GM12878 (cell line): ENCODE measurements around the gene SYMPK. TPM values are rescaled to one million over a fixed set of nuclear protein-coding genes. Genes with fewer than 3 reads are reported as not detected.
A peak's percentile ranks its signal among the peaks of the same experiment; 100 is the strongest.

Source experiments
- CHD1 ChIP-seq: IDR thresholded peaks from 2 replicates; pipeline ENCODE4 v1.6.1; 2012; ENCODE audit warnings: low read depth, low read length, improper control_type of control experiment
- CHD4 ChIP-seq: fragments of 200-600 bp; sonication (generic); IDR thresholded peaks from 2 replicates; pipeline ENCODE4 v1.6.1; 2016; ENCODE audit warnings: mild to moderate bottlenecking
- CREB1 ChIP-seq: IDR thresholded peaks from 2 replicates; pipeline ENCODE4 v1.6.1; 2012; ENCODE audit warnings: low read depth, mild to moderate bottlenecking, inconsistent platforms
- EED ChIP-seq: sonication (generic); IDR thresholded peaks from 2 replicates; pipeline ENCODE4 v1.6.1; 2016; ENCODE audit warnings: antibody characterized with exemption, low read depth
- EP300 ChIP-seq, 2 experiments: fragments of 150-350 bp in 1 of 2; IDR thresholded peaks; 2 replicates each; pipeline ENCODE4 v1.6.1; 2011 to 2012; ENCODE audit warnings: low read depth in 2 of 2, low read length in 2 of 2, borderline replicate concordance in 1 of 2, improper control_type of control experiment in 1 of 2, inconsistent platforms in 1 of 2; ENCODE audit not compliant: control insufficient read depth in 1 of 2
- ETV6 ChIP-seq, 2 experiments: fragments of 450-650 bp in 1 of 2; IDR thresholded peaks in 1 of 2; conservative IDR thresholded peaks in 1 of 2; 2 replicates each; pipeline ENCODE4 v1.6.1; 2014; ENCODE audit warnings: antibody characterized with exemption in 1 of 2, borderline replicate concordance in 1 of 2, low read depth in 1 of 2, mild to moderate bottlenecking in 1 of 2, moderate library complexity in 1 of 2
- FOXM1 ChIP-seq: IDR thresholded peaks from 2 replicates; pipeline ENCODE4 v1.6.1; 2012; ENCODE audit warnings: low read depth, mild to moderate bottlenecking, inconsistent platforms, low read length, moderate library complexity
- HDAC6 ChIP-seq: fragments of 200-600 bp; sonication (generic); IDR thresholded peaks from one replicate; pipeline ENCODE4 v1.8.0; 2017; ENCODE audit warnings: antibody characterized with exemption; ENCODE audit not compliant: unreplicated experiment
- JUNB ChIP-seq: IDR thresholded peaks from 2 replicates; pipeline ENCODE4 v1.6.1; 2016; ENCODE audit warnings: antibody characterized with exemption, mild to moderate bottlenecking
- MTA2 ChIP-seq: fragments of 450-650 bp; IDR thresholded peaks from 2 replicates; pipeline ENCODE4 v1.6.1; 2016; ENCODE audit warnings: low read depth, mild to moderate bottlenecking, moderate library complexity
- MTA3 ChIP-seq: IDR thresholded peaks from 2 replicates; pipeline ENCODE4 v1.6.1; 2012; ENCODE audit warnings: low read length, inconsistent platforms, borderline replicate concordance
- MYC ChIP-seq: IDR thresholded peaks from 2 replicates; pipeline ENCODE4 v1.6.1; 2011; ENCODE audit warnings: mild to moderate bottlenecking, low read length, moderate library complexity, inconsistent platforms; ENCODE audit not compliant: insufficient read depth, insufficient replicate concordance, insufficient read length, severe bottlenecking
- NFIC ChIP-seq: IDR thresholded peaks from 2 replicates; pipeline ENCODE4 v1.6.1; 2012; ENCODE audit warnings: low read depth, mild to moderate bottlenecking, inconsistent platforms, low read length, moderate library complexity
- PAX8 ChIP-seq: fragments of 450-650 bp; IDR thresholded peaks from 2 replicates; pipeline ENCODE4 v1.6.1; 2017; ENCODE audit warnings: mild to moderate bottlenecking, moderate library complexity
- SMAD1 ChIP-seq: fragments of 450-650 bp; IDR thresholded peaks from 2 replicates; pipeline ENCODE4 v1.6.1; 2018; ENCODE audit warnings: mild to moderate bottlenecking, low read depth; ENCODE audit not compliant: partially characterized antibody
- SREBF2 ChIP-seq: IDR thresholded peaks from 2 replicates; pipeline ENCODE4 v1.6.1; 2012; ENCODE audit warnings: mild to moderate bottlenecking, low read length
- polyA plus RNA-seq, 11 experiments: library from polyadenylated mRNA; depleted of rRNA in 4 of 11; unstranded in 6 of 11; stranded (reverse) in 5 of 11; fragments of >200 nt; fragmentation: Nextera tagmentation in 4 of 11; fragmentation: Illumina TruSeq in 1 of 11; extraction: Ambion mirVana in 4 of 11; extraction: Trizol in 1 of 11; gene quantifications; 1 replicate in 1 of 11; 2 replicates in 10 of 11; pipeline versions ENCODE4 v1.2.1 to v1.2.3, GENCODE V29; 2011 to 2016; ENCODE audit warnings: inconsistent platforms in 2 of 11, missing spikeins in 2 of 11, low read depth in 1 of 11
- total RNA-seq, 4 experiments: library from RNA; depleted of rRNA in 3 of 4; stranded (reverse); fragments of >200 nt in 3 of 4; fragmentation: Illumina TruSeq in 1 of 4; extraction: Trizol in 1 of 4; gene quantifications; 2 replicates each; pipeline versions ENCODE4 v1.2.1 to v1.2.3, GENCODE V29; 2013 to 2021
- TF ChIP-seq, protein P1 (sequence below): fragments of 450-650 bp; IDR thresholded peaks from 2 replicates; pipeline ENCODE4 v1.6.1; 2017; ENCODE audit warnings: antibody characterized with exemption, mild to moderate bottlenecking, moderate library complexity
- TF ChIP-seq, protein P2 (sequence below): fragments of 450-650 bp; IDR thresholded peaks from 2 replicates; pipeline ENCODE4 v1.6.1; 2016; ENCODE audit warnings: mild to moderate bottlenecking
- TF ChIP-seq, protein P3 (sequence below): fragments of 450-650 bp; IDR thresholded peaks from 2 replicates; pipeline ENCODE4 v1.6.1; 2017; ENCODE audit warnings: mild to moderate bottlenecking, moderate library complexity

The SYMPK gene
- total and polyA plus RNA-seq, 10 of the 15 experiments (the other 5 are each of a cell fraction or from before 2014, with no cell fraction given), result 0.49 to 109 (median 42.5) TPM

DNA sequence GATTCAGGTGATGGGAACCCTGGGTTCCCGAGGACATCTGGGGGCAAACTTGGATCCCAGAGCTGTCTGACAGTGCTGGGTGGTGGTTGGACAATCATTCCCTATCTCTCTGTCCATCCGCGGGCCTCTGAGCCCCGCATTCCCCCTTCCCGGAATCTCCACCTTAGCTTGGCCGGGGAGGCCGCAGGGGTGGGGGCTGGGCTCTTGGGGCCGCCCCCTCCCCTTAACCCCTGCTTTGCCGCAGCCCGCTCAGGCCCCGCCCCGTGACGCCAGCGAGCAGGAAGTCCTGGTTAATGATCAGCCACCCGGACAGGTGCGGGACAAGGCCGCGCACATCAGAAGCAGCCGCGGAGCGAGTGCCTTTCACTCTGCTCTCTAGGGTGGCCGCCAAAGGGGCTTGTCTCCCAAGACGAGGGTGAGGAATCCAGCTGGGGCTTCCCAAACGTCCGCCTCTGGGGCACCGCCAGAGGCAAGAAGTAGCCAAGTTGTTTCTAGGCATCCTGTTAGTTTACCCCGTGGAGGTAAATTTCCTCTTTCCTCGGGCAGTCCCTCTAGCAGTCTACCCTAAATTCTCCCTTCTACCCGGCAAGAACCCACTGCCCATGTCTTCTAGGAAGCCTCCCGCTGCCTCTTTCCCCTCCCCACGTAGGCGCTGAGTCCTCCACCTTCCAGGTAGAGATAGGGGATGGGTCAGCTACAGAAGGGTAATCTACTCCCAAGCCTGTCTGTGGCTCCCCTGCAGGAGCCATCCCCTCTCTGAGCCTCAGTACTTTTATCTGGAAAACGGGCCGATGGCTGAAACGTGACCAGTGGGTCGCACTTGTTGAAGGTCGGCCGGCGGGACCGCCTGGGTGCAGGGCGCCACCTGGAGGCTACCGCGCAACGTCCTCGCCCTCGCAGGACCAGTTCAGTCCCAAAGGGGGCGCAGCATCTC is 20.0 kb upstream of the SYMPK start (continued):
- TF ChIP-seq, protein P1, sequence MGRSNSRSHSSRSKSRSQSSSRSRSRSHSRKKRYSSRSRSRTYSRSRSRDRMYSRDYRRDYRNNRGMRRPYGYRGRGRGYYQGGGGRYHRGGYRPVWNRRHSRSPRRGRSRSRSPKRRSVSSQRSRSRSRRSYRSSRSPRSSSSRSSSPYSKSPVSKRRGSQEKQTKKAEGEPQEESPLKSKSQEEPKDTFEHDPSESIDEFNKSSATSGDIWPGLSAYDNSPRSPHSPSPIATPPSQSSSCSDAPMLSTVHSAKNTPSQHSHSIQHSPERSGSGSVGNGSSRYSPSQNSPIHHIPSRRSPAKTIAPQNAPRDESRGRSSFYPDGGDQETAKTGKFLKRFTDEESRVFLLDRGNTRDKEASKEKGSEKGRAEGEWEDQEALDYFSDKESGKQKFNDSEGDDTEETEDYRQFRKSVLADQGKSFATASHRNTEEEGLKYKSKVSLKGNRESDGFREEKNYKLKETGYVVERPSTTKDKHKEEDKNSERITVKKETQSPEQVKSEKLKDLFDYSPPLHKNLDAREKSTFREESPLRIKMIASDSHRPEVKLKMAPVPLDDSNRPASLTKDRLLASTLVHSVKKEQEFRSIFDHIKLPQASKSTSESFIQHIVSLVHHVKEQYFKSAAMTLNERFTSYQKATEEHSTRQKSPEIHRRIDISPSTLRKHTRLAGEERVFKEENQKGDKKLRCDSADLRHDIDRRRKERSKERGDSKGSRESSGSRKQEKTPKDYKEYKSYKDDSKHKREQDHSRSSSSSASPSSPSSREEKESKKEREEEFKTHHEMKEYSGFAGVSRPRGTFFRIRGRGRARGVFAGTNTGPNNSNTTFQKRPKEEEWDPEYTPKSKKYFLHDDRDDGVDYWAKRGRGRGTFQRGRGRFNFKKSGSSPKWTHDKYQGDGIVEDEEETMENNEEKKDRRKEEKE, result no peak
- TF ChIP-seq MYC (no peak), NFIC (no peak), JUNB (no peak), HDAC6 (no peak), CHD4 (no peak), CREB1 (peak; percentile 69; the same call in 1 of the 2 replicates), CHD1 (no peak; the same call in 1 of the 2 replicates), EED (peak; percentile 13; the same call in 1 of the 2 replicates), SMAD1 (peak; percentile 74), SREBF2 (no peak), MTA2 (peak; percentile 67), ETV6 (conservative IDR thresholded peaks at IDR 0.05 in 1 of 2, IDR thresholded peaks at IDR 0.05 in 1 of 2; ENCODE audit: borderline replicate concordance in 1 of 2, low read depth in 1 of 2) (no peak), FOXM1 (peak; percentile 71), MTA3 (no peak), EP300 (IDR thresholded peaks at IDR 0.05; ENCODE audit: borderline replicate concordance in 1 of 2, control insufficient read depth in 1 of 2, low read depth in 2 of 2, low read length in 2 of 2) (peak; percentile 56 to 72; a peak in 3 of 4 replicates), PAX8 (no peak)
- TF ChIP-seq, protein P2, sequence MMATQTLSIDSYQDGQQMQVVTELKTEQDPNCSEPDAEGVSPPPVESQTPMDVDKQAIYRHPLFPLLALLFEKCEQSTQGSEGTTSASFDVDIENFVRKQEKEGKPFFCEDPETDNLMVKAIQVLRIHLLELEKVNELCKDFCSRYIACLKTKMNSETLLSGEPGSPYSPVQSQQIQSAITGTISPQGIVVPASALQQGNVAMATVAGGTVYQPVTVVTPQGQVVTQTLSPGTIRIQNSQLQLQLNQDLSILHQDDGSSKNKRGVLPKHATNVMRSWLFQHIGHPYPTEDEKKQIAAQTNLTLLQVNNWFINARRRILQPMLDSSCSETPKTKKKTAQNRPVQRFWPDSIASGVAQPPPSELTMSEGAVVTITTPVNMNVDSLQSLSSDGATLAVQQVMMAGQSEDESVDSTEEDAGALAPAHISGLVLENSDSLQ, result peak; percentile 60; the same call in 1 of the 2 replicates
- TF ChIP-seq, protein P3, sequence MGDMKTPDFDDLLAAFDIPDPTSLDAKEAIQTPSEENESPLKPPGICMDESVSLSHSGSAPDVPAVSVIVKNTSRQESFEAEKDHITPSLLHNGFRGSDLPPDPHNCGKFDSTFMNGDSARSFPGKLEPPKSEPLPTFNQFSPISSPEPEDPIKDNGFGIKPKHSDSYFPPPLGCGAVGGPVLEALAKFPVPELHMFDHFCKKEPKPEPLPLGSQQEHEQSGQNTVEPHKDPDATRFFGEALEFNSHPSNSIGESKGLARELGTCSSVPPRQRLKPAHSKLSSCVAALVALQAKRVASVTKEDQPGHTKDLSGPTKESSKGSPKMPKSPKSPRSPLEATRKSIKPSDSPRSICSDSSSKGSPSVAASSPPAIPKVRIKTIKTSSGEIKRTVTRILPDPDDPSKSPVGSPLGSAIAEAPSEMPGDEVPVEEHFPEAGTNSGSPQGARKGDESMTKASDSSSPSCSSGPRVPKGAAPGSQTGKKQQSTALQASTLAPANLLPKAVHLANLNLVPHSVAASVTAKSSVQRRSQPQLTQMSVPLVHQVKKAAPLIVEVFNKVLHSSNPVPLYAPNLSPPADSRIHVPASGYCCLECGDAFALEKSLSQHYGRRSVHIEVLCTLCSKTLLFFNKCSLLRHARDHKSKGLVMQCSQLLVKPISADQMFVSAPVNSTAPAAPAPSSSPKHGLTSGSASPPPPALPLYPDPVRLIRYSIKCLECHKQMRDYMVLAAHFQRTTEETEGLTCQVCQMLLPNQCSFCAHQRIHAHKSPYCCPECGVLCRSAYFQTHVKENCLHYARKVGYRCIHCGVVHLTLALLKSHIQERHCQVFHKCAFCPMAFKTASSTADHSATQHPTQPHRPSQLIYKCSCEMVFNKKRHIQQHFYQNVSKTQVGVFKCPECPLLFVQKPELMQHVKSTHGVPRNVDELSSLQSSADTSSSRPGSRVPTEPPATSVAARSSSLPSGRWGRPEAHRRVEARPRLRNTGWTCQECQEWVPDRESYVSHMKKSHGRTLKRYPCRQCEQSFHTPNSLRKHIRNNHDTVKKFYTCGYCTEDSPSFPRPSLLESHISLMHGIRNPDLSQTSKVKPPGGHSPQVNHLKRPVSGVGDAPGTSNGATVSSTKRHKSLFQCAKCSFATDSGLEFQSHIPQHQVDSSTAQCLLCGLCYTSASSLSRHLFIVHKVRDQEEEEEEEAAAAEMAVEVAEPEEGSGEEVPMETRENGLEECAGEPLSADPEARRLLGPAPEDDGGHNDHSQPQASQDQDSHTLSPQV, result peak; percentile 95
